Measurements from ENCODE around the gene IL37.

Gene IL37

DNA sequence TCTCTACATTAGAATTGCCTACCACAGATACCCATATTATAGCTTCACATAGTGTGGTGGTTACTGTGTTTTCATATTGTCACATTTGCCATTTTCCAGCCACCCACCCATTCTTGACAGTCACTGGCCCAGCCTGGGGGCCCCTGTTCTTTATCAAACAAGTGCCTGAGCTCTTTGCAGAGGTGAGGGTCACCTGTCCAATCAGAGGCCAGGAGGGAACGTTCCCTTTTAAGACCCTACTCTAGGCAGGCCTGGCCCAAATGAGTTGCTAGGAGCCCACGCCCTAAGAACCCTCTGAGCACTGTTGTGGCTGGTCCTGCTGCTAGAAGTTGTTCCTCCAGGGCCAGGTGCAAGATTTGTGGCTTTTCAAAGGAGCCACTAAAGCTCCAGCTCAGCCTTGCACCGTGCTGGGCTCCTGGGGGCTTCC lies 5.2 kb downstream of the IL37 start:
- Histone ChIP-seq H3K36me3 (ENCODE audit: control insufficient read depth, insufficient read depth, low read length) (no peaks in the 10 kb centered on the region), H3K27me3 (ENCODE audit: control insufficient read depth, insufficient read depth, low read length) (peaks cover 3% of the 10 kb centered on the region), H3K4me1 (ENCODE audit: control insufficient read depth, insufficient read depth, low read length) (no peaks in the 10 kb centered on the region), H3K9me3 (ENCODE audit: control insufficient read depth, insufficient read depth, low read length) (no peaks in the 10 kb centered on the region), H3K4me3 (ENCODE audit: low read depth, low read length) (no peak overlapping the region), H3K9ac (ENCODE audit: low read depth, low read length) (no peak overlapping the region)

DNA sequence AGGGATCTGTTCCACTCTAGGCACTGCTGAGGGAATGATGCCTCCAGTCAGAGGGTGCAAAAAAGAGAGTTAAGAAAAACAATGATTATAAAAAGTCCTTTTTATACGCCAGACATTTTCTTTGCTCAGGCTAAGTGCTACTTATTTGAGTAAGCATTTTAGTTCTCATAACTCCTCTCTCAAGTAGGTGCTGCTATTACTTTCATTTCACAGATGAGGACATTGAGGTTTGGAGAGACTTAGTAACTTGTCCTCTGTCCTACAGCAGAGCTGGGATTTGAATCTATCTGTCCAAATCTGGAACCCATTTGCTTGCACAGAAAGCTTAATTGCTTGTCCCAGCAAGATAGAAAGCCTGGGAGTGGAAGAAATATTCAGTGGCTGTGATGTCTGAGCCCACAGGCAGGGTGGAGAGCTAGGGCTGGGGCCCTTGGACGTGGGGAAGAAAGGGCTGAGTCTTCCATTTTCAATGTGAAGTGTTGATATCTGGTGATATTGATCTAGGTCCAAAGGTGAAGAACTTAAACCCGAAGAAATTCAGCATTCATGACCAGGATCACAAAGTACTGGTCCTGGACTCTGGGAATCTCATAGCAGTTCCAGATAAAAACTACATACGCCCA lies 5.8 kb downstream of the IL37 start:
- Histone ChIP-seq H3K4me1 (ENCODE audit: control insufficient read depth, insufficient read depth, low read length) (no peaks in the 10 kb centered on the region), H3K36me3 (ENCODE audit: control insufficient read depth, insufficient read depth, low read length) (no peaks in the 10 kb centered on the region), H3K4me3 (ENCODE audit: low read depth, low read length) (no peak overlapping the region), H3K9me3 (ENCODE audit: control insufficient read depth, insufficient read depth, low read length) (no peaks in the 10 kb centered on the region), H3K27me3 (ENCODE audit: control insufficient read depth, insufficient read depth, low read length) (peaks cover 3% of the 10 kb centered on the region), H3K9ac (ENCODE audit: low read depth, low read length) (no peak overlapping the region)

DNA sequence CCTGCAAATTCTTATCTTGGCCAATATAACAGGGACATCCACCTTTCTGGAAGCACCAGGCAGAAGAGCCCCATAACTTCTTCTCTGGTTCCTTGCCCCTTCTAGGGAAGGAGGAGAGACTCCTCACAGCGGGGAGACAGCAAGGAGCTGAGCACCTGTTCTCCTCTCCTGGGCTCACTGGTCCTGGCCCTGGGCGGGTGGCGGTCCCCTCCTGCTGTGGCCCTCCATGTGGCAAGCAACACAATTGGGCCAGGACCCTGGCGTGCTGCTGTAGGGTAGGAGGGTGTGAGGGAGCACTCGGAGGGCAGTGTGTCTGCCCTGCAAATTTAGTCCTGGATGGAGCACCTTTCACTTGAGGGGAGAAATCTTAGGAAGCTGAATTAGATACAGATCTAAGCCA lies 6.9 kb downstream of the IL37 start:
- Histone ChIP-seq H3K9ac (ENCODE audit: low read depth, low read length) (no peak overlapping the region), H3K9me3 (ENCODE audit: control insufficient read depth, insufficient read depth, low read length) (no peaks in the 10 kb centered on the region), H3K4me3 (ENCODE audit: low read depth, low read length) (no peak overlapping the region), H3K27me3 (ENCODE audit: control insufficient read depth, insufficient read depth, low read length) (peaks cover 3% of the 10 kb centered on the region), H3K36me3 (ENCODE audit: control insufficient read depth, insufficient read depth, low read length) (no peaks in the 10 kb centered on the region), H3K4me1 (ENCODE audit: control insufficient read depth, insufficient read depth, low read length) (no peaks in the 10 kb centered on the region)

DNA sequence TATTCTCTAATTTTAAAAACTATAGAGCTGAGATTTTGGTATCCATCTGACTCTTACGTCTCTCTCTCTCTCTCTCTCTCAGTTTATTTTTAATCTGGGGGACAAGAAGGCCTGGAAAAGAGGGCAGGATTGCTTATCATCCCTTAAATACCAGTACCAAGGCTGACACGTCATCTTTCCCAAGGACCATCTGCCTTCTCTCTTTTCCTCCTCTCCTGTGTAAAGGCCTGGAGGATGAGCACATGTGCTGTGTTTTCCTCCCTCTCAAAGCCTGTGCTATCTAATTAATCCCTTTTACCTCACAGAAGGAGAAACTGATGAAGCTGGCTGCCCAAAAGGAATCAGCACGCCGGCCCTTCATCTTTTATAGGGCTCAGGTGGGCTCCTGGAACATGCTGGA lies 7.3 kb downstream of the IL37 start:
- no peak overlapping the region for H3K9ac ChIP-seq (ENCODE audit: low read depth, low read length)
- no peaks in the 10 kb centered on the region for H3K36me3 ChIP-seq (ENCODE audit: control insufficient read depth, insufficient read depth, low read length)
- H3K9me3 ChIP-seq (ENCODE audit: control insufficient read depth, insufficient read depth, low read length) = no peaks in the 10 kb centered on the region
- peaks cover 3% of the 10 kb centered on the region for H3K27me3 ChIP-seq (ENCODE audit: control insufficient read depth, insufficient read depth, low read length)
- no peak overlapping the region for H3K4me3 ChIP-seq (ENCODE audit: low read depth, low read length)
- no peaks in the 10 kb centered on the region for H3K4me1 ChIP-seq (ENCODE audit: control insufficient read depth, insufficient read depth, low read length)

DNA sequence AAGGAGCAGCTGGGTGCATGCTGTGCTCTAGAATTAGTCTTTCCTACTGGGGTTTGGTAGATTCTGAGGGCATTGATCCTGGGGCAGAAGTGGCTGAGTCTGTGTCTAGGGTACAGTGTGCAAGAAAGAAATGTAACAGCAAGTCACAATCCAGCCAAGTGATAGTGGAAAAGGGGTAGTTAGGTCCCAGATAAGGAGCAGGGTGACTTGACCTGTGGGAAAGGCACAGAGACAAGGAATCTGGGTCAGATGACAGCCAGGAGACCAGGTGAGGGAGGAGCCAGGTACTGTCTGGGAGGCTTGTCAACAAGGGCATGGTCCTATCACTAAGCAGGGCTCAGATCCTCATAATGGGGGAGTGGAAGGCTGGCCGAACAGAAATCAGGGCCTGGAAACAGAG lies 8.1 kb downstream of the IL37 start:
- H3K4me1 ChIP-seq (ENCODE audit: control insufficient read depth, insufficient read depth, low read length) = peaks cover 3% of the 10 kb centered on the region
- H3K9me3 ChIP-seq (ENCODE audit: control insufficient read depth, insufficient read depth, low read length) = no peaks in the 10 kb centered on the region
- H3K9ac ChIP-seq (ENCODE audit: low read depth, low read length) = no peak overlapping the region
- H3K36me3 ChIP-seq (ENCODE audit: control insufficient read depth, insufficient read depth, low read length) = no peaks in the 10 kb centered on the region
- H3K4me3 ChIP-seq (ENCODE audit: low read depth, low read length) = no peak overlapping the region
- peaks cover 3% of the 10 kb centered on the region for H3K27me3 ChIP-seq (ENCODE audit: control insufficient read depth, insufficient read depth, low read length)

DNA sequence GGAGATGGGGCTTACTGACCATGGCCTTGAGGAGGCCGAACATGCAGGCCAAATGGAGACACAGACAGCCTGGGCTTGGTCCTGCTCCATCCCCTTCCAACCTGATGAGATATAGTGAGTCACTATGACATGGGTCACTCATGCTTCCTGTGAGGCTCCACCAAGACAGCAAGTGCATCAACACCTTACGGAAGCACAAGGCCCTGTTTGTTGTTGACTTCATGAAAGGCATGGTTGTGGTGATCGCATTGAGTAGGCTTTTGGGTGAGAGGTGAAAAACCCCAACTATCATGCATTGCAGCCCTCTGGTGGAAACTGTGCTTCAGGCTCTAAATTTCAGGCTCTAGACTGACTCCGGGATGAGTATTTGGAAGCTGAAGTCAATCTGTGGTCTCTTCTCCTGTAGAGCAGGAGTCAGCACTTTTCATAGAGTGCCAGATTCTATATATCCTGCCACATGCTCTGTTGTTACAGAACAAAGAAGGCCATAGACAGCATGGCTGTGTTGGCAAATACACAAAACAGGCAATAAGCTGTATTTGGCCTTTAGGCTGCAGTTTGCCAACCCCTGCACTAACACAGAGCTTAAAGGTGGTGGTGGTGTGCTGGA lies 10.1 kb downstream of the IL37 start:
- H3K36me3 ChIP-seq (ENCODE audit: control insufficient read depth, insufficient read depth, low read length) = no peaks in the 10 kb centered on the region
- peaks cover 3% of the 10 kb centered on the region for H3K27me3 ChIP-seq (ENCODE audit: control insufficient read depth, insufficient read depth, low read length)

DNA sequence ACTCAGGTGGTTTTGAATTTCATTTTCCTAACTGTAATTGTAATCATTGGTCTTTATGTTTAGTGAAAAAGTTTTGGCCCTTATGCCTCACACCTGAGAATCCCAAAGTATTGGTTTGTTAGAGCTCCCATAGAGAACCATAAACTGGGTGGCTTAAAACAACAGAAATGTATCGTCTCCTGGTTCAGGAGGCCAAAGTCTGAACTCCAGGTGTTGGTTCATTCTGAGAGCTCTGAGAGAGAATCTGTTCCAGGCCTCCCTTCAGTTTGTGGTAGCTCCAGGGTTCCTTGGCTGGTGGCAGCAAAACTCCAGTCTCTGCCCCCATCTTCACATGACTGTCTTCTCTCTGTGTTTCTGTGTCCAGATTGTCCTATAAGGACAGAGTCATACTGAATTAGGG lies 11.0 kb downstream of the IL37 start:
- H3K27me3 ChIP-seq (ENCODE audit: control insufficient read depth, insufficient read depth, low read length) = peaks cover 3% of the 10 kb centered on the region
- H3K4me3 ChIP-seq (ENCODE audit: low read depth, low read length) = no peak overlapping the region
- H3K4me1 ChIP-seq (ENCODE audit: control insufficient read depth, insufficient read depth, low read length) = peaks cover 3% of the 10 kb centered on the region
- no peaks in the 10 kb centered on the region for H3K36me3 ChIP-seq (ENCODE audit: control insufficient read depth, insufficient read depth, low read length)
- H3K9me3 ChIP-seq (ENCODE audit: control insufficient read depth, insufficient read depth, low read length) = no peaks in the 10 kb centered on the region
- H3K9ac ChIP-seq (ENCODE audit: low read depth, low read length) = no peak overlapping the region

More for the DNA sequence above, 10.1 kb downstream of the IL37 start:
- Histone ChIP-seq H3K9ac (ENCODE audit: low read depth, low read length) (no peak overlapping the region), H3K4me1 (ENCODE audit: control insufficient read depth, insufficient read depth, low read length) (peaks cover 3% of the 10 kb centered on the region), H3K9me3 (ENCODE audit: control insufficient read depth, insufficient read depth, low read length) (no peaks in the 10 kb centered on the region), H3K4me3 (ENCODE audit: low read depth, low read length) (no peak overlapping the region)

DNA sequence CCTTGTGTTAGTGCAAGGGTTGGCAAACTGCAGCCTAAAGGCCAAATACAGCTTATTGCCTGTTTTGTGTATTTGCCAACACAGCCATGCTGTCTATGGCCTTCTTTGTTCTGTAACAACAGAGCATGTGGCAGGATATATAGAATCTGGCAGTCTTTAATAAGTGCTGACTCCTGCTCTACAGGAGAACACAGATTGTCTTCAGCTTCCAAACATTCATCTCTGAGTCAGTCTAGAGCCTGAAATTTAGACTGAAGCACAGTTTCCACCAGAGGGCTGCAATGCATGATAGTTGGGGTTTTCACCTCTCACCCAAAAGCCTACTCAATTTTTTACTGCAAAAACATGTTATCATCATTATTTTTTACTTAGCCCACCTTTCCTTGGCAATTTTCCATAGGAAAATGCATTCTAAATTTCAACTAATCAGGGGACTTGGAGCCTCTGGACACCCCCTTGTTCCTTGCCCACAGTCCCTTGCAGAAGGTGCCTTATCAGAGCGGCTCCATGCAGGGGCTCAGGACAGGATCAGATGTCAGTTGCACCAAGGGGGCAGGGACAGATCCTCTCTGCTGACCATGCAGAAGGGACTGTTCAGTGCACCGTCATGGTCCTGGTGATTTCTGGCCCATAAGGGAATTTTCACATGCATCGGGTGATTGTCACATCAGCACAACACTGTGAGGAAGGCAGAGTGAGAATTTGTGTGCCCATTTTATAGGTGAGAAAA lies 12.4 kb downstream of the IL37 start:
- Histone ChIP-seq H3K9me3 (ENCODE audit: control insufficient read depth, insufficient read depth, low read length) (no peaks in the 10 kb centered on the region), H3K4me3 (ENCODE audit: low read depth, low read length) (no peak overlapping the region), H3K36me3 (ENCODE audit: control insufficient read depth, insufficient read depth, low read length) (no peaks in the 10 kb centered on the region), H3K9ac (ENCODE audit: low read depth, low read length) (no peak overlapping the region), H3K4me1 (ENCODE audit: control insufficient read depth, insufficient read depth, low read length) (peaks cover 3% of the 10 kb centered on the region), H3K27me3 (ENCODE audit: control insufficient read depth, insufficient read depth, low read length) (peaks cover 3% of the 10 kb centered on the region)

DNA sequence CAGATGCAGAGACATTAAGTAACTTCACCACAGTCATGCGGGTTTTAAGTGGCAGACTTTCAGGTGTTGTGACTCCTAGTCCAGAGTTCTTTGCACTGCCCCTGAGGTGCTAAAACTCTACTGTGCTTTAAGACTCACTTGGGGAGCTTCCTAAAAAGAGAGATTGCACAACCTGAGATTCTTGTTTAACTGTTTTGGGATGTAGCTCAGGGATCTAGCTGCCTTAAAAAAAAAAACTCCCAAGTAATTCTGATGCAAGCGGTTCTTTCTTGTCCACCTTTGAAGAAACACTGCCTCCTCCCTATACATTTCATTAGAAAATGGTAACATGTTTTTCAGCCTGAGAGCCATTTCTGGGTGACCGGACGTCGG lies 13.0 kb downstream of the IL37 start:
- no peak overlapping the region for H3K4me3 ChIP-seq (ENCODE audit: low read depth, low read length)
- no peaks in the 10 kb centered on the region for H3K36me3 ChIP-seq (ENCODE audit: control insufficient read depth, insufficient read depth, low read length)
- peaks cover 3% of the 10 kb centered on the region for H3K4me1 ChIP-seq (ENCODE audit: control insufficient read depth, insufficient read depth, low read length)
- H3K9ac ChIP-seq (ENCODE audit: low read depth, low read length) = no peak overlapping the region
- H3K27me3 ChIP-seq (ENCODE audit: control insufficient read depth, insufficient read depth, low read length) = peaks cover 3% of the 10 kb centered on the region
- H3K9me3 ChIP-seq (ENCODE audit: control insufficient read depth, insufficient read depth, low read length) = no peaks in the 10 kb centered on the region

DNA sequence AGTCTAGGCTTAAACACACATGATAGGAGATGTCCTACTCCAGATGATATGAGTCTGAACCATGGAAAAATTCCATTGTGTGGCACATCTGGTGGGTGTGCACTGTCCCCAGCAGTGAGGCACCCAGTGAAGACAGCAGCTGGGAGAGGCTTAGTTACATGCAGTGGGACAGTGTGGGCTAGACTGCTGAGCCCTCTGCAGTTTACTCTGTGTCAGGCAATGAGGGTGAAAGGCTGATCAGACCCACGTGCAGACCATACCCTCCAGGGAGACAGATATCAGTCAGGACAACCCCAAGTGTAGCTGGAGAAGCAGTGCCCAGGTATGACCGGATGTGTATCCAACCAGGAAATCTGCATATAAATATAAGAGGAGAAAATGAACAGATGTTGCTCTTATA lies 13.4 kb downstream of the IL37 start:
- Histone ChIP-seq H3K36me3 (ENCODE audit: control insufficient read depth, insufficient read depth, low read length) (no peaks in the 10 kb centered on the region), H3K27me3 (ENCODE audit: control insufficient read depth, insufficient read depth, low read length) (no peaks in the 10 kb centered on the region), H3K9me3 (ENCODE audit: control insufficient read depth, insufficient read depth, low read length) (no peaks in the 10 kb centered on the region), H3K4me1 (ENCODE audit: control insufficient read depth, insufficient read depth, low read length) (peaks cover 3% of the 10 kb centered on the region), H3K9ac (ENCODE audit: low read depth, low read length) (no peak overlapping the region), H3K4me3 (ENCODE audit: low read depth, low read length) (no peak overlapping the region)

DNA sequence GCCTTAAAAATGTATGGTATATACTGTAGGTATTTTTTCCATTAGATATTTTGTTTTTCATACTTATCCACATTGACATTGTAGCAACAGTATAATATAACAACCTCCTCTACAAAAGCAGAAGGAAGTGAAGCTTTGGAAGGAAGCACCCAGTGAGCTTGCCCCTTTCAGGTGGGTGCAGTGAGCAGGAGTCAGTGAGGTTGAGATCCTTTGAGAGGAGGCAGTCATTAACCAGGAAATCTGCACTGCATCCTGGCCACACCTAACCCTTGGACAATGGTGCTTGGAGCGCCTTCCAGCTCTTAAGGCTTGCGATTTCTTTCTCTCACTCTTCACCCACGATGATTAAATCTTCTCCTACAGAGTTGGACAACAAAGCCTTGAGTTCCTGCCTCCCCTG lies 13.9 kb downstream of the IL37 start:
- H3K4me1 ChIP-seq (ENCODE audit: control insufficient read depth, insufficient read depth, low read length) = peaks cover 3% of the 10 kb centered on the region
- no peaks in the 10 kb centered on the region for H3K36me3 ChIP-seq (ENCODE audit: control insufficient read depth, insufficient read depth, low read length)
- no peak overlapping the region for H3K9ac ChIP-seq (ENCODE audit: low read depth, low read length)
- H3K4me3 ChIP-seq (ENCODE audit: low read depth, low read length) = no peak overlapping the region
- H3K27me3 ChIP-seq (ENCODE audit: control insufficient read depth, insufficient read depth, low read length) = no peaks in the 10 kb centered on the region
- H3K9me3 ChIP-seq (ENCODE audit: control insufficient read depth, insufficient read depth, low read length) = no peaks in the 10 kb centered on the region

DNA sequence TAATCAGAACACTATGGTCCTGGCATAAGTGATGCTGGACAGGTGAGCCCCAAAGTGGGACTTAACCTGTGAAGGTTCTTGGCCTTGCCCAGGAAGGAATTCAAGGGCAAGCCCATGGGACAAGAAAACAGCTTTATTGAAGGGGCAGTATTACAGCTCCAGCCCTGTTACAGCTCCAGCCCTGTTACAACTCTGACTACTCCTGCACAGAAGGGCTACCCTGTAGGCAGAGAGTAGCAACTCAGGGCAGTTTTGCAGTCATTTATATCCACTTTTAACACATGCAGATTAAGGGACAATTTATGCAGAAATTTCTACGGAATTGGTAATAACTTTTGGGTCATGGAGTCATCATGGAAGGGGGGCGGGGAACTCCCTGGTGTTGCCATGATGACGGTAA lies 15.7 kb downstream of the IL37 start:
- no peaks in the 10 kb centered on the region for H3K9me3 ChIP-seq (ENCODE audit: control insufficient read depth, insufficient read depth, low read length)
- H3K36me3 ChIP-seq (ENCODE audit: control insufficient read depth, insufficient read depth, low read length) = no peaks in the 10 kb centered on the region
- H3K27me3 ChIP-seq (ENCODE audit: control insufficient read depth, insufficient read depth, low read length) = no peaks in the 10 kb centered on the region
- no peak overlapping the region for H3K9ac ChIP-seq (ENCODE audit: low read depth, low read length)
- peaks cover 3% of the 10 kb centered on the region for H3K4me1 ChIP-seq (ENCODE audit: control insufficient read depth, insufficient read depth, low read length)
- no peak overlapping the region for H3K4me3 ChIP-seq (ENCODE audit: low read depth, low read length)
